Astrocyte (in vitro differentiated cells and primary cell): ENCODE data around the gene DNAJC17. TPM values are rescaled to one million over a fixed set of nuclear protein-coding genes. Genes with fewer than 3 reads are reported as not detected.

Experiments
- DNase-seq: peaks from one replicate; pipeline ENCODE4 v3.0.0-alpha.2; 2010; ENCODE audit warnings: low read depth
- FAIRE-seq: peaks from 2 replicates; lab custom pipeline; 2011; peaks lifted over from hg19 to GRCh38; lab: Jason Lieb, UNC
- H2AFZ ChIP-seq: 2 replicates; pipeline ENCODE4 v1.6.0; 2012; ENCODE audit warnings: low read depth, low read length, inconsistent platforms
- H3K27ac ChIP-seq: 2 replicates; pipeline ENCODE4 v1.5.1; 2011; ENCODE audit warnings: low read depth, low read length, inconsistent platforms
- H3K27me3 ChIP-seq: 2 replicates; pipeline ENCODE4 v1.6.0; 2011; ENCODE audit warnings: low read length, inconsistent platforms; ENCODE audit not compliant: insufficient read depth
- H3K36me3 ChIP-seq: 2 replicates; pipeline ENCODE4 v1.5.1; 2011; ENCODE audit warnings: low read length, inconsistent platforms; ENCODE audit not compliant: insufficient read depth
- H3K4me1 ChIP-seq: 2 replicates; pipeline ENCODE4 v1.5.1; 2011; ENCODE audit warnings: low read length, inconsistent platforms; ENCODE audit not compliant: insufficient read depth
- H3K4me2 ChIP-seq: 2 replicates; pipeline ENCODE4 v1.6.0; 2012; ENCODE audit warnings: low read length, inconsistent platforms
- H3K4me3 ChIP-seq: 2 replicates; pipeline ENCODE4 v1.5.1; 2011; ENCODE audit warnings: low read depth, mild to moderate bottlenecking, low read length, inconsistent platforms; ENCODE audit not compliant: insufficient read depth
- H3K79me2 ChIP-seq: 2 replicates; pipeline ENCODE4 v1.6.0; 2012; ENCODE audit warnings: mild to moderate bottlenecking, low read length, inconsistent platforms; ENCODE audit not compliant: insufficient read depth
- H3K9ac ChIP-seq: 2 replicates; pipeline ENCODE4 v1.6.0; 2012; ENCODE audit warnings: mild to moderate bottlenecking, low read length, inconsistent platforms
- H3K9me3 ChIP-seq: 2 replicates; pipeline ENCODE4 v1.5.1; 2012; ENCODE audit warnings: low read depth, mild to moderate bottlenecking, low read length, inconsistent platforms; ENCODE audit not compliant: insufficient read depth
- H4K20me1 ChIP-seq: 2 replicates; pipeline ENCODE4 v1.6.0; 2012; ENCODE audit warnings: low read length, inconsistent platforms; ENCODE audit not compliant: insufficient read depth
- H3K27ac Mint-ChIP-seq: one replicate; pipeline ENCODE4 v1.8.0; 2021; ENCODE audit warnings: mild to moderate bottlenecking, mixed read lengths; ENCODE audit not compliant: unreplicated experiment
- H3K27me3 Mint-ChIP-seq: one replicate; pipeline ENCODE4 v1.8.0; 2021; ENCODE audit warnings: low read depth, mixed read lengths; ENCODE audit not compliant: unreplicated experiment
- H3K36me3 Mint-ChIP-seq: one replicate; pipeline ENCODE4 v1.8.0; 2021; ENCODE audit warnings: low read depth, mixed read lengths; ENCODE audit not compliant: unreplicated experiment
- H3K4me1 Mint-ChIP-seq: one replicate; pipeline ENCODE4 v1.8.0; 2021; ENCODE audit warnings: low read depth, mixed read lengths; ENCODE audit not compliant: unreplicated experiment
- H3K4me3 Mint-ChIP-seq: one replicate; pipeline ENCODE4 v1.8.0; 2021; ENCODE audit warnings: mild to moderate bottlenecking, moderate library complexity, mixed read lengths; ENCODE audit not compliant: unreplicated experiment
- H3K9me3 Mint-ChIP-seq: one replicate; pipeline ENCODE4 v1.8.0; 2021; ENCODE audit warnings: mild to moderate bottlenecking, mixed read lengths; ENCODE audit not compliant: unreplicated experiment
- CTCF ChIP-seq: IDR thresholded peaks from 2 replicates; pipeline ENCODE4 v1.5.1; 2011; ENCODE audit warnings: low read depth, mild to moderate bottlenecking, inconsistent platforms, low read length, moderate library complexity; ENCODE audit not compliant: insufficient read depth
- EZH2 ChIP-seq: IDR thresholded peaks from 2 replicates; pipeline ENCODE4 v1.6.1; 2012; ENCODE audit warnings: mild to moderate bottlenecking, low read length, inconsistent platforms; ENCODE audit not compliant: insufficient read depth
- total RNA-seq: library from RNA; stranded (reverse); gene quantifications from 2 replicates; pipeline ENCODE4 v1.2.1, GENCODE V29; 2021

The DNAJC17 gene
- total RNA-seq, 1 donor from 2014 or later, result 21.0 TPM

- peaks cover 2% of the 10 kb centered on the region for H3K36me3 Mint-ChIP-seq
- no peak for TF ChIP-seq CTCF
- no peak for TF ChIP-seq EZH2
Measured at GRCh38 chr15:40836020-40836419, 28.7 kb upstream of the DNAJC17 start.

GRCh38 chr15:40832903-40833302 lies 25.6 kb upstream of the DNAJC17 start:
- no peak overlapping the region for H3K27ac Mint-ChIP-seq
- Histone ChIP-seq H3K27ac (no peak overlapping the region), H3K4me2 (no peak overlapping the region), H3K4me3 (no peak overlapping the region), H3K9me3 (no peaks in the 10 kb centered on the region), H3K27me3 (peaks cover 10% of the 10 kb centered on the region), H3K36me3 (no peaks in the 10 kb centered on the region), H2AFZ (no peak overlapping the region), H3K79me2 (no peaks in the 10 kb centered on the region), H3K4me1 (no peaks in the 10 kb centered on the region), H3K9ac (no peak overlapping the region), H4K20me1 (no peaks in the 10 kb centered on the region)
- H3K4me3 Mint-ChIP-seq, result no peak overlapping the region
- no peaks in the 10 kb centered on the region for H3K36me3 Mint-ChIP-seq
- TF ChIP-seq CTCF, result no peak
- no peak for TF ChIP-seq EZH2
- peaks cover 2% of the 10 kb centered on the region for H3K4me1 Mint-ChIP-seq
- DNase-seq, result no peak
- no peaks in the 10 kb centered on the region for H3K9me3 Mint-ChIP-seq
- peaks cover 3% of the 10 kb centered on the region for H3K27me3 Mint-ChIP-seq
- no peak for FAIRE-seq

More at GRCh38 chr15:40836020-40836419, 28.7 kb upstream of the DNAJC17 start:
- Histone ChIP-seq H3K4me1 (no peaks in the 10 kb centered on the region), H3K9ac (no peak overlapping the region), H3K4me3 (no peak overlapping the region), H3K36me3 (no peaks in the 10 kb centered on the region), H3K79me2 (no peaks in the 10 kb centered on the region), H3K4me2 (no peak overlapping the region), H4K20me1 (no peaks in the 10 kb centered on the region), H3K27me3 (no peaks in the 10 kb centered on the region), H3K9me3 (no peaks in the 10 kb centered on the region), H3K27ac (no peak overlapping the region), H2AFZ (no peak overlapping the region)
- DNase-seq (no peak), FAIRE-seq (no peak)
- Mint-ChIP-seq H3K27ac (no peak overlapping the region), H3K9me3 (no peaks in the 10 kb centered on the region), H3K4me3 (no peak overlapping the region), H3K27me3 (peaks cover 2% of the 10 kb centered on the region), H3K4me1 (peaks cover 4% of the 10 kb centered on the region)

GRCh38 chr15:40831861-40832260 lies 24.6 kb upstream of the DNAJC17 start:
- Histone ChIP-seq H3K4me1 (no peaks in the 10 kb centered on the region), H3K79me2 (no peaks in the 10 kb centered on the region), H3K9ac (no peak overlapping the region), H3K27ac (no peak overlapping the region), H3K9me3 (no peaks in the 10 kb centered on the region), H3K36me3 (no peaks in the 10 kb centered on the region), H3K4me3 (no peak overlapping the region), H2AFZ (no peak overlapping the region), H3K4me2 (no peak overlapping the region), H4K20me1 (no peaks in the 10 kb centered on the region), H3K27me3 (peaks cover 10% of the 10 kb centered on the region)
- Mint-ChIP-seq H3K27ac (no peak overlapping the region), H3K36me3 (no peaks in the 10 kb centered on the region), H3K27me3 (peaks cover 3% of the 10 kb centered on the region), H3K4me1 (peaks cover 2% of the 10 kb centered on the region), H3K4me3 (no peak overlapping the region), H3K9me3 (no peaks in the 10 kb centered on the region)
- no peak for TF ChIP-seq EZH2
- TF ChIP-seq CTCF, result no peak
- no peak for DNase-seq
- no peak for FAIRE-seq
